Neural progenitor cell (in vitro differentiated cells): ENCODE measurements around the gene FAM193A. TPM values are rescaled to one million over a fixed set of nuclear protein-coding genes. Genes with fewer than 3 reads are reported as not detected.
A peak's percentile ranks its signal among the peaks of the same experiment; 100 is the strongest.

Source experiments
- DNase-seq: peaks from one replicate; pipeline ENCODE4 v3.0.0-alpha.2; 2016; ENCODE audit warnings: low spot score
- H2AFZ ChIP-seq: fragments of 200-600 bp; sonication (generic); replicated peaks from 2 replicates; pipeline ENCODE4 v1.6.1; 2016; ENCODE audit warnings: antibody characterized with exemption
- H3F3A ChIP-seq: fragments of 200-600 bp; sonication (generic); 2 replicates; pipeline ENCODE4 v1.6.1; 2016; ENCODE audit warnings: antibody characterized with exemption, low read depth
- H3K27ac ChIP-seq: fragments of 200-600 bp; sonication (generic); 2 replicates; pipeline ENCODE4 v1.5.1; 2016; ENCODE audit warnings: mild to moderate bottlenecking
- H3K27me3 ChIP-seq: fragments of 200-600 bp; sonication (generic); 2 replicates; pipeline ENCODE4 v1.6.1; 2016; ENCODE audit warnings: mild to moderate bottlenecking, moderate library complexity
- H3K36me3 ChIP-seq: fragments of 200-600 bp; sonication (generic); 2 replicates; pipeline ENCODE4 v1.5.1; 2016
- H3K4me1 ChIP-seq: fragments of 200-600 bp; sonication (generic); 2 replicates; pipeline ENCODE4 v1.6.1; 2016; ENCODE audit warnings: mixed run types
- H3K4me2 ChIP-seq: fragments of 200-600 bp; sonication (generic); 2 replicates; pipeline ENCODE4 v1.6.1; 2016
- H3K4me3 ChIP-seq: fragments of 200-600 bp; sonication (generic); 2 replicates; pipeline ENCODE4 v1.5.1; 2016
- H3K79me2 ChIP-seq: fragments of 200-600 bp; sonication (generic); 2 replicates; pipeline ENCODE4 v1.6.1; 2016; ENCODE audit warnings: low read depth
- H3K9ac ChIP-seq: fragments of 200-600 bp; sonication (generic); 2 replicates; pipeline ENCODE4 v1.6.1; 2016
- H3K9me3 ChIP-seq: fragments of 200-600 bp; sonication (generic); 2 replicates; pipeline ENCODE4 v1.5.1; 2016; ENCODE audit warnings: low read depth
- H4K20me1 ChIP-seq: fragments of 200-600 bp; sonication (generic); 2 replicates; pipeline ENCODE4 v1.6.1; 2016; ENCODE audit warnings: low read depth
- H3K27ac Mint-ChIP-seq: 3 replicates; pipeline ENCODE4 v1.8.0; 2021; ENCODE audit warnings: mixed read lengths
- H3K27me3 Mint-ChIP-seq: 2 replicates; pipeline ENCODE4 v1.8.0; 2022; ENCODE audit warnings: low read depth, mild to moderate bottlenecking, inconsistent platforms, moderate library complexity, mixed read lengths; ENCODE audit not compliant: insufficient read depth
- H3K36me3 Mint-ChIP-seq: 3 replicates; pipeline ENCODE4 v1.8.0; 2021; ENCODE audit warnings: mixed read lengths
- H3K4me1 Mint-ChIP-seq: 3 replicates; pipeline ENCODE4 v1.8.0; 2021; ENCODE audit warnings: mixed read lengths
- H3K4me3 Mint-ChIP-seq: 3 replicates; pipeline ENCODE4 v1.8.0; 2021; ENCODE audit warnings: mild to moderate bottlenecking, moderate library complexity, mixed read lengths
- H3K9me3 Mint-ChIP-seq: 3 replicates; pipeline ENCODE4 v1.8.0; 2020; ENCODE audit warnings: mixed read lengths
- CTCF ChIP-seq: fragments of 200-600 bp; sonication (generic); IDR thresholded peaks from 2 replicates; pipeline ENCODE4 v1.5.1; 2017; ENCODE audit warnings: antibody characterized with exemption, mild to moderate bottlenecking
- EZH2 ChIP-seq: fragments of 200-600 bp; sonication (generic); IDR thresholded peaks from 2 replicates; pipeline ENCODE4 v1.6.1; 2017; ENCODE audit warnings: antibody characterized with exemption, mild to moderate bottlenecking, moderate library complexity
- EZH2phosphoT487 ChIP-seq: fragments of 200-600 bp; sonication (generic); IDR thresholded peaks from 2 replicates; pipeline ENCODE4 v1.6.1; 2017; ENCODE audit warnings: antibody characterized with exemption
- total RNA-seq: library from RNA; depleted of rRNA; stranded (reverse); fragments of >200 nt; gene quantifications from 2 replicates; pipeline ENCODE4 v1.2.3, GENCODE V29; 2015; ENCODE audit warnings: low replicate concordance

FAM193A gene
- total RNA-seq, 1 donor from 2014 or later: 29.1 TPM

- Histone ChIP-seq H3K9ac (no peak overlapping the region), H2AFZ (no peak overlapping the region), H3K9me3 (no peaks in the 10 kb centered on the region), H3K79me2 (peaks cover 100% of the 10 kb centered on the region), H3K4me3 (no peak overlapping the region), H3K36me3 (no peaks in the 10 kb centered on the region), H4K20me1 (peaks cover 92% of the 10 kb centered on the region), H3K27ac (no peak overlapping the region), H3K4me2 (no peak overlapping the region), H3K27me3 (no peaks in the 10 kb centered on the region), H3F3A (peaks cover 20% of the 10 kb centered on the region), H3K4me1 (peaks cover 26% of the 10 kb centered on the region)
- Mint-ChIP-seq H3K36me3 (peaks cover 7% of the 10 kb centered on the region), H3K9me3 (no peaks in the 10 kb centered on the region), H3K27me3 (no peaks in the 10 kb centered on the region), H3K4me3 (no peak overlapping the region), H3K27ac (no peak overlapping the region), H3K4me1 (peaks cover 30% of the 10 kb centered on the region)
- TF ChIP-seq EZH2 (no peak), EZH2phosphoT487 (no peak), CTCF (no peak)
- DNase-seq: no peak
Observed at GRCh38 chr4:2586502-2586901, 50.1 kb downstream of the FAM193A start.

DNA sequence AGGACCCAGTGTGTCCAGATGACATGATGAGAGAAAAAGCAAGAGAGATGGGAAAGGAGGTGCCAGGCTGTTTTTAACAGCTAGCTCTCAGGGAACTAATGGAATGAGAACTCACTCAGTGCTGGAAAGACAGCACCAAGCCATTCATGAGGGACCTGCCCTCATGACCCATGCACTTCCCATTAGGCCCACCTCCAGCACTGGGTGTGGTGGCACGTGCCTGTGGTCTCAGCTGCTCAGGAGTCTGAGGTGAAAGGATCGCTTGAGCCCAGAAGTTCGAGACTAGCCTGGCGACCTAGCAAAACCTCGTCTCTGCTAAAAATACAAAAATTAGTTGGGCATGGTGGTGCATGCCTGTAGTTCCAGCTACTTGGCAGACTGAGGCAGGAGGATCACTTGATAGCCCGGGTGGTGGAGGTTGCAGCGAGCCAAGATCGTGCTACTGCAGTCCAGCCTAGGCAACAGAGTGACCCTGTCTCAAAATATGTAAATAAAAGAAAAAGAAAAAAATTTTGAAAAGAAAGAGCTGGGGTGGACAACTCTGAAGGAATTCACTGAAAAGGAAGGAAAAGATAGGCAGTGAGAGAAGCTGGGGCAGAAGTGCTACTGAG lies 50.9 kb downstream of the FAM193A start:
- H3K36me3 Mint-ChIP-seq: peaks cover 4% of the 10 kb centered on the region
- Histone ChIP-seq H3K4me1 (peaks cover 29% of the 10 kb centered on the region), H3K27me3 (no peaks in the 10 kb centered on the region), H2AFZ (no peak overlapping the region), H3K4me3 (no peak overlapping the region), H3K9me3 (no peaks in the 10 kb centered on the region), H4K20me1 (peaks cover 93% of the 10 kb centered on the region), H3K36me3 (no peaks in the 10 kb centered on the region), H3K27ac (no peak overlapping the region), H3K9ac (no peak overlapping the region), H3K4me2 (no peak overlapping the region), H3F3A (peaks cover 28% of the 10 kb centered on the region), H3K79me2 (peaks cover 100% of the 10 kb centered on the region)
- no peak for DNase-seq
- H3K27me3 Mint-ChIP-seq: no peaks in the 10 kb centered on the region
- H3K4me1 Mint-ChIP-seq: peaks cover 29% of the 10 kb centered on the region
- H3K4me3 Mint-ChIP-seq: no peak overlapping the region
- TF ChIP-seq EZH2: no peak
- TF ChIP-seq EZH2phosphoT487: no peak
- TF ChIP-seq CTCF: no peak
- H3K27ac Mint-ChIP-seq: peak overlapping the region; percentile 37
- no peaks in the 10 kb centered on the region for H3K9me3 Mint-ChIP-seq

DNA sequence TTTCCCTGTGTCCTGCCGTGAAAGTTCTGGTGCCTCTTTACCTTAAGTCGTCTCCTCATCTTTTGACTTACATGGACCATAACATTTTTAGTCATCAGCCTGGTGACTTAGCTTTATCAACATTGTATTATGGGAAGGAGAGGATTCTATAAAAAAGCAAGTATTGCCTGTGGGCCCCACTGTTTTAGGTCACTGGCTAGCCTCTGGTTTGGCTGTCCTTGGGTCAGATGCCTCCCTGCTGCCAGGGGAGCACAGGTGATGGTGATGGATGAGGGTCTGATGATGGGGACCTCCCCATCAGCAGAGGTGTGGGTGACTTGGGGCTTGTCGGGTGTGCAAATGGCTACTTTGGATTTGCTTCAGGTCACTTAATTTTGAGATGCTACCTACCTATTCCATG lies 51.8 kb downstream of the FAM193A start:
- H3K27ac ChIP-seq: no peak overlapping the region

More for the DNA sequence above, 51.8 kb downstream of the FAM193A start:
- Mint-ChIP-seq H3K27me3 (no peaks in the 10 kb centered on the region), H3K27ac (no peak overlapping the region), H3K4me3 (no peak overlapping the region), H3K4me1 (peaks cover 30% of the 10 kb centered on the region), H3K9me3 (no peaks in the 10 kb centered on the region), H3K36me3 (peaks cover 4% of the 10 kb centered on the region)
- H3K4me1 ChIP-seq: peaks cover 29% of the 10 kb centered on the region
- H3K27me3 ChIP-seq: no peaks in the 10 kb centered on the region
- no peak overlapping the region for H3K4me2 ChIP-seq
- no peaks in the 10 kb centered on the region for H3K9me3 ChIP-seq
- no peak overlapping the region for H2AFZ ChIP-seq
- H3K9ac ChIP-seq: no peak overlapping the region
- H3K36me3 ChIP-seq: no peaks in the 10 kb centered on the region
- TF ChIP-seq CTCF (no peak), EZH2phosphoT487 (no peak), EZH2 (no peak)
- H3K79me2 ChIP-seq: peaks cover 100% of the 10 kb centered on the region
- H4K20me1 ChIP-seq: peaks cover 93% of the 10 kb centered on the region
- DNase-seq: no peak
- H3K4me3 ChIP-seq: no peak overlapping the region
- peaks cover 28% of the 10 kb centered on the region for H3F3A ChIP-seq
